GM23338 (cell line): ENCODE results near the gene APOB. TPM values are rescaled to one million over a fixed set of nuclear protein-coding genes. Genes with fewer than 3 reads are reported as not detected.

Experiments used
- ATAC-seq: fragments of 200-7000 bp; cut with Tn5 transposase; 3 replicates; pipeline ENCODE4 v1.9.1; 2020
- DNase-seq: peaks from one replicate; pipeline ENCODE4 v3.0.0-alpha.2; 2015; ENCODE audit warnings: low spot score
- H2AFZ ChIP-seq: fragments of 200-600 bp; sonication (generic); 2 replicates; pipeline ENCODE4 v1.8.0; 2016; ENCODE audit warnings: antibody characterized with exemption, mild to moderate bottlenecking, moderate library complexity
- H3F3A ChIP-seq: fragments of 200-600 bp; sonication (generic); replicated peaks from 2 replicates; pipeline ENCODE4 v1.8.0; 2017; ENCODE audit warnings: antibody characterized with exemption, mixed run types, low read depth
- H3K27ac ChIP-seq: fragments of 200-600 bp; sonication (generic); 2 replicates; pipeline ENCODE4 v1.6.1; 2016; ENCODE audit warnings: low read depth
- H3K27me3 ChIP-seq: fragments of 200-600 bp; sonication (generic); 2 replicates; pipeline ENCODE4 v1.8.0; 2016; ENCODE audit warnings: mild to moderate bottlenecking, mixed run types, moderate library complexity; ENCODE audit not compliant: insufficient read depth
- H3K36me3 ChIP-seq: fragments of 200-600 bp; sonication (generic); 2 replicates; pipeline ENCODE4 v1.8.0; 2016; ENCODE audit warnings: mild to moderate bottlenecking; ENCODE audit not compliant: insufficient read depth
- H3K4me1 ChIP-seq: fragments of 200-600 bp; sonication (generic); 2 replicates; pipeline ENCODE4 v1.8.0; 2016; ENCODE audit warnings: mild to moderate bottlenecking, moderate library complexity; ENCODE audit not compliant: insufficient read depth
- H3K4me2 ChIP-seq: fragments of 200-600 bp; sonication (generic); 2 replicates; pipeline ENCODE4 v1.7.1; 2017; ENCODE audit warnings: mixed run types
- H3K4me3 ChIP-seq: fragments of 200-600 bp; sonication (generic); 2 replicates; pipeline ENCODE4 v1.6.1; 2016; ENCODE audit warnings: mixed run types
- H3K79me2 ChIP-seq: fragments of 200-600 bp; sonication (generic); replicated peaks from 2 replicates; pipeline ENCODE4 v1.8.0; 2017; ENCODE audit warnings: mild to moderate bottlenecking; ENCODE audit not compliant: insufficient read depth
- H3K9me2 ChIP-seq: fragments of 200-600 bp; sonication (generic); 2 replicates; pipeline ENCODE4 v1.8.0; 2017; ENCODE audit not compliant: insufficient read depth
- H4K20me1 ChIP-seq: fragments of 200-600 bp; sonication (generic); replicated peaks from 2 replicates; pipeline ENCODE4 v1.8.0; 2017; ENCODE audit warnings: mild to moderate bottlenecking; ENCODE audit not compliant: insufficient read depth
- H3K27ac Mint-ChIP-seq: 2 replicates; pipeline ENCODE4 v1.8.0; 2020; ENCODE audit warnings: inconsistent platforms, mild to moderate bottlenecking, moderate library complexity, mixed read lengths
- H3K27me3 Mint-ChIP-seq: 3 replicates; pipeline ENCODE4 v1.8.0; 2022; ENCODE audit warnings: low read depth, mild to moderate bottlenecking, moderate library complexity, mixed read lengths, inconsistent platforms; ENCODE audit not compliant: insufficient read depth, poor library complexity
- H3K36me3 Mint-ChIP-seq: 3 replicates; pipeline ENCODE4 v1.8.0; 2021; ENCODE audit warnings: low read depth, mild to moderate bottlenecking, inconsistent platforms, moderate library complexity, mixed read lengths
- H3K4me1 Mint-ChIP-seq: 3 replicates; pipeline ENCODE4 v1.8.0; 2020; ENCODE audit warnings: mild to moderate bottlenecking, inconsistent platforms, mixed read lengths
- H3K4me3 Mint-ChIP-seq: 3 replicates; pipeline ENCODE4 v1.8.0; 2021; ENCODE audit warnings: moderate library complexity, mild to moderate bottlenecking, inconsistent platforms, mixed read lengths
- H3K9me3 Mint-ChIP-seq: 3 replicates; pipeline ENCODE4 v1.8.0; 2020; ENCODE audit warnings: moderate library complexity, mild to moderate bottlenecking, inconsistent platforms, mixed read lengths
- CREB1 ChIP-seq: fragments of 250-450 bp; sonication (Bioruptor Pico); IDR thresholded peaks from 2 replicates; pipeline ENCODE4 v1.5.0; 2020; ENCODE audit warnings: low read depth, mild to moderate bottlenecking, moderate library complexity
- CTCF ChIP-seq, 2 experiments: fragments of 200-600 bp in 1 of 2; sonication (generic) in 1 of 2; conservative IDR thresholded peaks; 2 replicates each; pipeline versions ENCODE4 v1.5.1 to v1.6.1; 2016 to 2017; ENCODE audit warnings: antibody characterized with exemption in 2 of 2, low read depth in 2 of 2, mild to moderate bottlenecking in 2 of 2, moderate library complexity in 1 of 2
- ETS1 ChIP-seq: IDR thresholded peaks from 2 replicates; pipeline ENCODE4 v1.6.1; 2016; ENCODE audit warnings: antibody characterized with exemption
- EZH2 ChIP-seq: fragments of 200-600 bp; sonication (generic); IDR thresholded peaks from one replicate; pipeline ENCODE4 v1.8.0; 2017; ENCODE audit warnings: antibody characterized with exemption, mild to moderate bottlenecking, low read depth; ENCODE audit not compliant: unreplicated experiment
- EZH2phosphoT487 ChIP-seq: fragments of 200-600 bp; sonication (generic); IDR thresholded peaks from one replicate; pipeline ENCODE4 v1.8.1; 2018; ENCODE audit warnings: antibody characterized with exemption; ENCODE audit not compliant: unreplicated experiment
- JUNB ChIP-seq: IDR thresholded peaks from one replicate; pipeline ENCODE4 v1.6.1; 2016; ENCODE audit warnings: antibody characterized with exemption; ENCODE audit not compliant: unreplicated experiment
- NANOG ChIP-seq: IDR thresholded peaks from 2 replicates; pipeline ENCODE4 v1.6.1; 2016; ENCODE audit warnings: antibody characterized with exemption, borderline replicate concordance
- POLR2AphosphoS5 ChIP-seq: IDR thresholded peaks from 2 replicates; pipeline ENCODE4 v1.6.1; 2016; ENCODE audit warnings: antibody characterized with exemption, low read depth
- REST ChIP-seq: IDR thresholded peaks from one replicate; pipeline ENCODE4 v1.6.1; 2018; ENCODE audit warnings: antibody characterized with exemption; ENCODE audit not compliant: unreplicated experiment
- STAT1 ChIP-seq: IDR thresholded peaks from one replicate; pipeline ENCODE4 v1.6.1; 2016; ENCODE audit warnings: antibody characterized with exemption; ENCODE audit not compliant: unreplicated experiment
- ZNF114 ChIP-seq: fragments of 250-450 bp; sonication (Bioruptor Pico); IDR thresholded peaks from 2 replicates; pipeline ENCODE4 v1.5.0; 2020; ENCODE audit warnings: mild to moderate bottlenecking, moderate library complexity
- ZNF331 ChIP-seq: fragments of 250-450 bp; sonication (Bioruptor Pico); IDR thresholded peaks from 2 replicates; pipeline ENCODE4 v1.5.0; 2020; ENCODE audit warnings: low read depth, mild to moderate bottlenecking, moderate library complexity
- polyA plus RNA-seq: library from polyadenylated mRNA; unstranded; fragments of >200 nt; fragmentation: Nextera tagmentation; extraction: Ambion mirVana; gene quantifications from 2 replicates; pipeline ENCODE4 v1.2.1, GENCODE V29; 2016
- total RNA-seq: library from RNA; depleted of rRNA; stranded (reverse); fragments of >200 nt; shearing (Covaris generic); gene quantifications from 2 replicates; pipeline ENCODE4 v1.2.3, GENCODE V29; 2014
- TF ChIP-seq, protein P1 (sequence below): fragments of 250-450 bp; sonication (Bioruptor Pico); IDR thresholded peaks from 2 replicates; pipeline ENCODE4 v1.5.0; 2020; ENCODE audit warnings: mild to moderate bottlenecking, moderate library complexity

The APOB gene
- total and polyA plus RNA-seq, 2 experiments from 2014 or later: 0.08 to 0.56 TPM

DNA sequence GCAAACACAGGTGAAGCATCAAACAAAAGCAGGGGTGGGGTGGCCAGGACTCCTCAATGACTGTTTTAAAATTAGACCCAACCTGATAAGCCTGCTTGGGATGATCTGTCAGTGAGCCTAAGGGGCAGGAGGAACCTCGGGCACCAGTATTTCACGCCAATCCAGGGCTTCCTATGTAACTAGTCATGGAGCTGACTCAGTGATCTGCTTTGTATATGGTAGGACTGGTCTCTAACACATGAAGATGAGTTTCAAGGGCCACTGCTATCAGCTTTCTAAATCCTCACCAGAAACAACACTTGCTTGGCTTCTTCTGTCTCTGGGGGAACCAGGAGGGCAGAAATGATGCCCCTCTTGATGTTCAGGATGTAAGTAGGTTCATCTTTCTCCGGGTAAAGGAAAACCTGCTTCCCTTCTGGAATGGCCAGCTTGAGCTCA is 6.2 kb downstream of the APOB start:
- DNase-seq (no peak), ATAC-seq (no peak)
- Mint-ChIP-seq H3K4me3 (no peak overlapping the region), H3K27me3 (peaks cover 6% of the 10 kb centered on the region), H3K4me1 (0 out of 3 replicates have a peak, but pooled peaks cover 2% of the 10 kb centered on the region), H3K27ac (no peak overlapping the region), H3K9me3 (no peaks in the 10 kb centered on the region), H3K36me3 (no peaks in the 10 kb centered on the region)
- no peak overlapping the region for H3K4me3 ChIP-seq
- TF ChIP-seq EZH2phosphoT487 (no peak), NANOG (no peak), ZNF114 (CRISPR knock-in tag) (no peak), EZH2 (no peak), CTCF (conservative IDR thresholded peaks at IDR 0.05; ENCODE audit: low read depth in 2 of 2) (no peak), POLR2AphosphoS5 (no peak), ZNF331 (no peak), JUNB (no peak), REST (no peak), STAT1 (no peak), CREB1 (CRISPR knock-in tag) (no peak), ETS1 (no peak)
- TF ChIP-seq, protein P1, sequence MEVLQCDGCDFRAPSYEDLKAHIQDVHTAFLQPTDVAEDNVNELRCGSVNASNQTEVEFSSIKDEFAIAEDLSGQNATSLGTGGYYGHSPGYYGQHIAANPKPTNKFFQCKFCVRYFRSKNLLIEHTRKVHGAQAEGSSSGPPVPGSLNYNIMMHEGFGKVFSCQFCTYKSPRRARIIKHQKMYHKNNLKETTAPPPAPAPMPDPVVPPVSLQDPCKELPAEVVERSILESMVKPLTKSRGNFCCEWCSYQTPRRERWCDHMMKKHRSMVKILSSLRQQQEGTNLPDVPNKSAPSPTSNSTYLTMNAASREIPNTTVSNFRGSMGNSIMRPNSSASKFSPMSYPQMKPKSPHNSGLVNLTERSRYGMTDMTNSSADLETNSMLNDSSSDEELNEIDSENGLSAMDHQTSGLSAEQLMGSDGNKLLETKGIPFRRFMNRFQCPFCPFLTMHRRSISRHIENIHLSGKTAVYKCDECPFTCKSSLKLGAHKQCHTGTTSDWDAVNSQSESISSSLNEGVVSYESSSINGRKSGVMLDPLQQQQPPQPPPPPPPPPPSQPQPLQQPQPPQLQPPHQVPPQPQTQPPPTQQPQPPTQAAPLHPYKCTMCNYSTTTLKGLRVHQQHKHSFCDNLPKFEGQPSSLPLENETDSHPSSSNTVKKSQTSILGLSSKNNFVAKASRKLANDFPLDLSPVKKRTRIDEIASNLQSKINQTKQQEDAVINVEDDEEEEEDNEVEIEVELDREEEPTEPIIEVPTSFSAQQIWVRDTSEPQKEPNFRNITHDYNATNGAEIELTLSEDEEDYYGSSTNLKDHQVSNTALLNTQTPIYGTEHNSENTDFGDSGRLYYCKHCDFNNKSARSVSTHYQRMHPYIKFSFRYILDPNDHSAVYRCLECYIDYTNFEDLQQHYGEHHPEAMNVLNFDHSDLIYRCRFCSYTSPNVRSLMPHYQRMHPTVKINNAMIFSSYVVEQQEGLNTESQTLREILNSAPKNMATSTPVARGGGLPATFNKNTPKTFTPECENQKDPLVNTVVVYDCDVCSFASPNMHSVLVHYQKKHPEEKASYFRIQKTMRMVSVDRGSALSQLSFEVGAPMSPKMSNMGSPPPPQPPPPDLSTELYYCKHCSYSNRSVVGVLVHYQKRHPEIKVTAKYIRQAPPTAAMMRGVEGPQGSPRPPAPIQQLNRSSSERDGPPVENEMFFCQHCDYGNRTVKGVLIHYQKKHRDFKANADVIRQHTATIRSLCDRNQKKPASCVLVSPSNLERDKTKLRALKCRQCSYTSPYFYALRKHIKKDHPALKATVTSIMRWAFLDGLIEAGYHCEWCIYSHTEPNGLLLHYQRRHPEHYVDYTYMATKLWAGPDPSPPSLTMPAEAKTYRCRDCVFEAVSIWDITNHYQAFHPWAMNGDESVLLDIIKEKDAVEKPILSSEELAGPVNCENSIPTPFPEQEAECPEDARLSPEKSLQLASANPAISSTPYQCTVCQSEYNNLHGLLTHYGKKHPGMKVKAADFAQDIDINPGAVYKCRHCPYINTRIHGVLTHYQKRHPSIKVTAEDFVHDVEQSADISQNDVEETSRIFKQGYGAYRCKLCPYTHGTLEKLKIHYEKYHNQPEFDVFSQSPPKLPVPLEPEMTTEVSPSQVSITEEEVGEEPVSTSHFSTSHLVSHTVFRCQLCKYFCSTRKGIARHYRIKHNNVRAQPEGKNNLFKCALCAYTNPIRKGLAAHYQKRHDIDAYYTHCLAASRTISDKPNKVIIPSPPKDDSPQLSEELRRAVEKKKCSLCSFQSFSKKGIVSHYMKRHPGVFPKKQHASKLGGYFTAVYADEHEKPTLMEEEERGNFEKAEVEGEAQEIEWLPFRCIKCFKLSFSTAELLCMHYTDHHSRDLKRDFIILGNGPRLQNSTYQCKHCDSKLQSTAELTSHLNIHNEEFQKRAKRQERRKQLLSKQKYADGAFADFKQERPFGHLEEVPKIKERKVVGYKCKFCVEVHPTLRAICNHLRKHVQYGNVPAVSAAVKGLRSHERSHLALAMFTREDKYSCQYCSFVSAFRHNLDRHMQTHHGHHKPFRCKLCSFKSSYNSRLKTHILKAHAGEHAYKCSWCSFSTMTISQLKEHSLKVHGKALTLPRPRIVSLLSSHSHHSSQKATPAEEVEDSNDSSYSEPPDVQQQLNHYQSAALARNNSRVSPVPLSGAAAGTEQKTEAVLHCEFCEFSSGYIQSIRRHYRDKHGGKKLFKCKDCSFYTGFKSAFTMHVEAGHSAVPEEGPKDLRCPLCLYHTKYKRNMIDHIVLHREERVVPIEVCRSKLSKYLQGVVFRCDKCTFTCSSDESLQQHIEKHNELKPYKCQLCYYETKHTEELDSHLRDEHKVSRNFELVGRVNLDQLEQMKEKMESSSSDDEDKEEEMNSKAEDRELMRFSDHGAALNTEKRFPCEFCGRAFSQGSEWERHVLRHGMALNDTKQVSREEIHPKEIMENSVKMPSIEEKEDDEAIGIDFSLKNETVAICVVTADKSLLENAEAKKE (CRISPR knock-in tag): no peak
- H3K79me2 ChIP-seq: no peaks in the 10 kb centered on the region
- no peak overlapping the region for H2AFZ ChIP-seq
- H3K4me1 ChIP-seq: no peaks in the 10 kb centered on the region
- H3K36me3 ChIP-seq: no peaks in the 10 kb centered on the region
- no peak overlapping the region for H3K27ac ChIP-seq
- no peaks in the 10 kb centered on the region for H4K20me1 ChIP-seq
- H3K27me3 ChIP-seq: no peaks in the 10 kb centered on the region
- H3K4me2 ChIP-seq: no peak overlapping the region
- no peaks in the 10 kb centered on the region for H3F3A ChIP-seq
- peaks cover 5% of the 10 kb centered on the region; the same call in 1 of the 2 replicates for H3K9me2 ChIP-seq
